ENCODE measurements around the gene THAP12. TPM values are rescaled to one million over a fixed set of nuclear protein-coding genes. Genes with fewer than 3 reads are reported as not detected.

THAP12 gene, protein sequence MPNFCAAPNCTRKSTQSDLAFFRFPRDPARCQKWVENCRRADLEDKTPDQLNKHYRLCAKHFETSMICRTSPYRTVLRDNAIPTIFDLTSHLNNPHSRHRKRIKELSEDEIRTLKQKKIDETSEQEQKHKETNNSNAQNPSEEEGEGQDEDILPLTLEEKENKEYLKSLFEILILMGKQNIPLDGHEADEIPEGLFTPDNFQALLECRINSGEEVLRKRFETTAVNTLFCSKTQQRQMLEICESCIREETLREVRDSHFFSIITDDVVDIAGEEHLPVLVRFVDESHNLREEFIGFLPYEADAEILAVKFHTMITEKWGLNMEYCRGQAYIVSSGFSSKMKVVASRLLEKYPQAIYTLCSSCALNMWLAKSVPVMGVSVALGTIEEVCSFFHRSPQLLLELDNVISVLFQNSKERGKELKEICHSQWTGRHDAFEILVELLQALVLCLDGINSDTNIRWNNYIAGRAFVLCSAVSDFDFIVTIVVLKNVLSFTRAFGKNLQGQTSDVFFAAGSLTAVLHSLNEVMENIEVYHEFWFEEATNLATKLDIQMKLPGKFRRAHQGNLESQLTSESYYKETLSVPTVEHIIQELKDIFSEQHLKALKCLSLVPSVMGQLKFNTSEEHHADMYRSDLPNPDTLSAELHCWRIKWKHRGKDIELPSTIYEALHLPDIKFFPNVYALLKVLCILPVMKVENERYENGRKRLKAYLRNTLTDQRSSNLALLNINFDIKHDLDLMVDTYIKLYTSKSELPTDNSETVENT
- total RNA-seq (25.9 and 27.5 TPM in 2 replicates), polyA plus RNA-seq (24.8 and 37.6 TPM in 2 replicates)

GRCh38 chr11:76380977-76381719, at the start of gene THAP12, which contains the start of gene GVQW3:
Gene THAP12, minus strand, starts transcription at chr11:76381132. Its CDS starts 296 bp downstream, at chr11:76380836.
Gene GVQW3, plus strand, starts transcription at chr11:76381323. Its CDS starts 506 bp downstream, at chr11:76381829.
- Histone ChIP-seq H3K36me3 (no peaks in the 10 kb centered on the region), H3K27ac (peak within 1 kb of the TSS; percentile 72), H3K9me3 (ENCODE audit: low read depth) (no peaks in the 10 kb centered on the region), H3K4me3 (peak within 1 kb of the TSS; percentile 74), H3K27me3 (no peaks in the 10 kb centered on the region), H3K4me1 (ENCODE audit: low read depth) (peaks cover 16% of the 10 kb centered on the region)
- DNase-seq (ENCODE audit: low read depth in 1 of 2, low spot score in 1 of 2), result peak; percentile 99
- no peak for TF ChIP-seq CTCF (IDR thresholded peaks at IDR 0.05; ENCODE audit: low read depth, low read length)

GRCh38 chr11:76426660-76427059, 45.7 kb upstream of the THAP12 start:
- Histone ChIP-seq H3K36me3 (no peaks in the 10 kb centered on the region), H3K4me3 (no peak overlapping the region), H3K9me3 (ENCODE audit: low read depth) (no peaks in the 10 kb centered on the region), H3K27ac (no peak overlapping the region), H3K4me1 (ENCODE audit: low read depth) (peaks cover 7% of the 10 kb centered on the region), H3K27me3 (no peaks in the 10 kb centered on the region)
- no peak for DNase-seq (ENCODE audit: low read depth in 1 of 2, low spot score in 1 of 2)
- no peak for TF ChIP-seq CTCF (IDR thresholded peaks at IDR 0.05; ENCODE audit: low read depth, low read length)

DNA sequence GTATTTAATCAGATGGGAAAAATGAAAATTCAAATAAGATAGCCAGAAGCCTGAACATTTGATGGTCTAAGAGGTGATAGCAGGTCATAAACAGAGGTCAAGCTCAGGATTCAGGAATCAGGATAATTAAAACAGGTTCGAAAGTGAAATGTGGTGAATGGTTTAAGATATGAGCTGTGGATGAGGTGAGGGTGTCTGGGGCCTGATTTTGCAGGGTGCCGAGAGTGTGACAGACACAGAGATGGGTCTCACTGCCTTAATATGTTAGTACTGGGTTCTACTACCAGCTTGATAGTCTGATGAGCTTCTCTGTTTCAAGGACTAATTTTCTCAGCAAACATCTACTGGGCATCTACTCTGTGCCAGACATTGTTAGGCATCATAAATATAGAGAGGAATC, 44.0 kb upstream of the THAP12 start:
- Histone ChIP-seq H3K9me3 (ENCODE audit: low read depth) (no peaks in the 10 kb centered on the region), H3K4me1 (ENCODE audit: low read depth) (peaks cover 7% of the 10 kb centered on the region), H3K27me3 (no peaks in the 10 kb centered on the region), H3K4me3 (no peak overlapping the region), H3K36me3 (no peaks in the 10 kb centered on the region), H3K27ac (no peak overlapping the region)
- no peak for TF ChIP-seq CTCF (IDR thresholded peaks at IDR 0.05; ENCODE audit: low read depth, low read length)
- no peak for DNase-seq (ENCODE audit: low read depth in 1 of 2, low spot score in 1 of 2)

GRCh38 chr11:76424379-76424778, 43.4 kb upstream of the THAP12 start:
- no peak overlapping the region for H3K27ac ChIP-seq
- no peaks in the 10 kb centered on the region for H3K9me3 ChIP-seq (ENCODE audit: low read depth)
- H3K4me3 ChIP-seq, result no peak overlapping the region
- DNase-seq (ENCODE audit: low read depth in 1 of 2, low spot score in 1 of 2), result no peak
- H3K36me3 ChIP-seq, result no peaks in the 10 kb centered on the region
- no peak for TF ChIP-seq CTCF (IDR thresholded peaks at IDR 0.05; ENCODE audit: low read depth, low read length)
- H3K4me1 ChIP-seq (ENCODE audit: low read depth), result peaks cover 7% of the 10 kb centered on the region
- no peaks in the 10 kb centered on the region for H3K27me3 ChIP-seq

GRCh38 chr11:76419896-76420295, 39.0 kb upstream of the THAP12 start:
- Histone ChIP-seq H3K4me3 (no peak overlapping the region), H3K36me3 (no peaks in the 10 kb centered on the region), H3K27ac (no peak overlapping the region), H3K4me1 (ENCODE audit: low read depth) (no peaks in the 10 kb centered on the region), H3K27me3 (no peaks in the 10 kb centered on the region), H3K9me3 (ENCODE audit: low read depth) (no peaks in the 10 kb centered on the region)
- DNase-seq (ENCODE audit: low read depth in 1 of 2, low spot score in 1 of 2), result peak in 1 of 2 donors; percentile 3
- peak; percentile 35 for TF ChIP-seq CTCF (IDR thresholded peaks at IDR 0.05; ENCODE audit: low read depth, low read length)
